HEK293 (cell line): Measurements from ENCODE around the gene TPRN.

Source experiments
- GLIS1 ChIP-seq: fragments of 450-650 bp; formaldehyde crosslinking; IDR thresholded peaks from 2 replicates; pipeline ENCODE4 v1.5.1; 2016; ENCODE audit warnings: missing biosample characterization, missing genetic modification characterization
- KLF10 ChIP-seq: fragments of 450-650 bp; IDR thresholded peaks from 2 replicates; pipeline ENCODE4 v1.5.1; 2018; ENCODE audit warnings: missing biosample characterization, mild to moderate bottlenecking, missing genetic modification characterization
- KLF8 ChIP-seq: fragments of 450-650 bp; formaldehyde crosslinking; IDR thresholded peaks from 2 replicates; pipeline ENCODE4 v1.5.1; 2016; ENCODE audit warnings: missing biosample characterization, missing genetic modification characterization
- MEIS1 ChIP-seq: sonication (generic); formaldehyde crosslinking; IDR thresholded peaks from 2 replicates; pipeline ENCODE4 v1.8.1; 2022; ENCODE audit warnings: missing genetic modification reagents, mild to moderate bottlenecking, borderline replicate concordance
- MZF1 ChIP-seq: fragments of 450-650 bp; formaldehyde crosslinking; IDR thresholded peaks from 2 replicates; pipeline ENCODE4 v1.5.1; 2017; ENCODE audit warnings: missing biosample characterization, missing genetic modification characterization, borderline replicate concordance
- OVOL3 ChIP-seq: fragments of 450-650 bp; formaldehyde crosslinking; IDR thresholded peaks from 2 replicates; pipeline ENCODE4 v1.5.1; 2016; ENCODE audit warnings: missing biosample characterization, missing genetic modification characterization
- SCRT1 ChIP-seq: fragments of 450-650 bp; formaldehyde crosslinking; IDR thresholded peaks from 2 replicates; pipeline ENCODE4 v1.5.1; 2016; ENCODE audit warnings: missing biosample characterization, missing genetic modification characterization, borderline replicate concordance
- WT1 ChIP-seq: fragments of 450-650 bp; formaldehyde crosslinking; IDR thresholded peaks from 2 replicates; pipeline ENCODE4 v1.5.1; 2016; ENCODE audit warnings: missing biosample characterization, missing genetic modification characterization
- ZNF140 ChIP-seq: fragments of 450-650 bp; formaldehyde crosslinking; IDR thresholded peaks from 2 replicates; pipeline ENCODE4 v1.5.1; 2016; ENCODE audit warnings: missing biosample characterization, missing genetic modification characterization
- ZNF266 ChIP-seq: fragments of 450-650 bp; formaldehyde crosslinking; IDR thresholded peaks from 2 replicates; pipeline ENCODE4 v1.5.1; 2016; ENCODE audit warnings: missing biosample characterization, missing genetic modification characterization, low read depth
- ZNF274 ChIP-seq, 2 experiments: fragments of 200-500 bp in 1 of 2; fragments of 450-650 bp in 1 of 2; sonication (Bioruptor generic) in 1 of 2; formaldehyde crosslinking in 1 of 2; IDR thresholded peaks; 2 replicates each; pipeline versions ENCODE4 v1.5.1 to v1.6.1; 2014 to 2016; ENCODE audit warnings: borderline replicate concordance in 1 of 2, inconsistent platforms in 1 of 2, low read length in 1 of 2, missing biosample characterization in 1 of 2, missing genetic modification characterization in 1 of 2
- ZNF311 ChIP-seq: fragments of 450-650 bp; formaldehyde crosslinking; IDR thresholded peaks from 2 replicates; pipeline ENCODE4 v1.5.1; 2017; ENCODE audit warnings: missing biosample characterization, missing genetic modification characterization, borderline replicate concordance
- ZNF341 ChIP-seq: fragments of 450-650 bp; formaldehyde crosslinking; IDR thresholded peaks from 2 replicates; pipeline ENCODE4; 2016; ENCODE audit warnings: low read depth, missing biosample characterization, missing genetic modification characterization
- ZNF404 ChIP-seq: fragments of 450-650 bp; formaldehyde crosslinking; IDR thresholded peaks from 2 replicates; pipeline ENCODE4 v1.5.1; 2017; ENCODE audit warnings: missing biosample characterization, missing genetic modification characterization
- ZNF624 ChIP-seq: fragments of 450-650 bp; formaldehyde crosslinking; IDR thresholded peaks from 2 replicates; pipeline ENCODE4 v1.5.1; 2017; ENCODE audit warnings: missing biosample characterization, missing genetic modification characterization
- ZNF629 ChIP-seq: fragments of 450-650 bp; formaldehyde crosslinking; IDR thresholded peaks from 2 replicates; pipeline ENCODE4 v1.5.1; 2017; ENCODE audit warnings: missing biosample characterization, missing genetic modification characterization
- ZNF660 ChIP-seq: fragments of 450-650 bp; IDR thresholded peaks from 2 replicates; pipeline ENCODE4 v1.5.1; 2018; ENCODE audit warnings: missing biosample characterization, mild to moderate bottlenecking, missing genetic modification characterization
- ZNF768 ChIP-seq: fragments of 450-650 bp; formaldehyde crosslinking; IDR thresholded peaks from 2 replicates; pipeline ENCODE4 v1.5.1; 2018; ENCODE audit warnings: missing biosample characterization, mild to moderate bottlenecking, missing genetic modification characterization
- ZNF843 ChIP-seq: fragments of 450-650 bp; formaldehyde crosslinking; IDR thresholded peaks from 2 replicates; pipeline ENCODE4 v1.5.1; 2016; ENCODE audit warnings: missing biosample characterization, missing genetic modification characterization
- TF ChIP-seq, protein P1 (sequence below): fragments of 450-650 bp; formaldehyde crosslinking; conservative IDR thresholded peaks from 2 replicates; pipeline ENCODE4 v1.5.1; 2016; ENCODE audit warnings: low read depth, missing biosample characterization, missing genetic modification characterization
- TF ChIP-seq, protein P2 (sequence below): fragments of 450-650 bp; formaldehyde crosslinking; IDR thresholded peaks from 2 replicates; pipeline ENCODE4 v1.5.1; 2016; ENCODE audit warnings: missing biosample characterization, missing genetic modification characterization
- TF ChIP-seq, protein P3 (sequence below): fragments of 450-650 bp; formaldehyde crosslinking; IDR thresholded peaks from 2 replicates; pipeline ENCODE4 v1.5.1; 2016; ENCODE audit warnings: missing biosample characterization, missing genetic modification characterization
- TF ChIP-seq, protein P4 (sequence below): fragments of 450-650 bp; formaldehyde crosslinking; IDR thresholded peaks from 2 replicates; pipeline ENCODE4 v1.5.1; 2016; ENCODE audit warnings: missing biosample characterization, missing genetic modification characterization

The TPRN gene

DNA sequence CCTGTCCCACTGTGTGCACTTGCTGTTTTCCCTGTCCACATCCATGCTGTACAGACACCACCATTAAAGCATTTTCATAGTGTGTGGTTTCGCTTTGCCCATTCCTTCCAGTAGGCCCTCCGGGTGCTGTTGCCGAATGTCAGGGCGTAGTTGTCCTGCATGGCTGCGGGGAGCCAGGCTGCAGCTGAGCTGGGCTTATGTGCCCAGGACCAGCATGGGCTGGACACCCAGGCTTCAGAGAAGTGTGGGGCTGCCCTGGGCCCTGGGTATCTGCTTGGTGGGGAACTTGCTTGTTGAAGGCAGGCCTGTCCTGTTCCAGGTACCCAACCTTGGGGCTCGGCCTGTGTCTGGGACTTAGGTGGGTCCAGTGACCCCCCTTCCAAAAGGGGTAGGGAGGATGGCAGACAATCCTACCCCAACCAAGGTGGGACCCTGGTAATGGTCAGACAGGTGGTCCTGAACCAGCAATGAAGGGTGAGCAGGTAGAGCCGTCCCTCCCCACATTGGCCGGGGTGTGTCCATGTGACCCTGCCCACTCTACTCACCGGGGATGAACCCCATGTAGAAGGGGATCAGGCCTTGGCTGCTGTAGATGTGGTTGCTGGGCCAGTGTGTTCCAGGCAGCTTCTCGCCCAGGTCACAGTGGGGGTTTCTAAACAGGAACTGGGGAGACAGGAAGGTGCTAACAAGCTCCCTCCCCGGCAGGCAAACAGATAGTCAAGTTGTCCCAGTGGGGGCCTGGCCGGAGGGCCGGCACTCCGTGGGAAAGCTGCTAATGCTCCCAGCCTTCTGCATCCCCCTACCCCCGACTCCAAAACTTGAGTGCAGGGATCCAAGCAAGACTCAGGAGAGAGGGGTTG lies 43.3 kb upstream of the TPRN start (continued):
- TF ChIP-seq, protein P1, sequence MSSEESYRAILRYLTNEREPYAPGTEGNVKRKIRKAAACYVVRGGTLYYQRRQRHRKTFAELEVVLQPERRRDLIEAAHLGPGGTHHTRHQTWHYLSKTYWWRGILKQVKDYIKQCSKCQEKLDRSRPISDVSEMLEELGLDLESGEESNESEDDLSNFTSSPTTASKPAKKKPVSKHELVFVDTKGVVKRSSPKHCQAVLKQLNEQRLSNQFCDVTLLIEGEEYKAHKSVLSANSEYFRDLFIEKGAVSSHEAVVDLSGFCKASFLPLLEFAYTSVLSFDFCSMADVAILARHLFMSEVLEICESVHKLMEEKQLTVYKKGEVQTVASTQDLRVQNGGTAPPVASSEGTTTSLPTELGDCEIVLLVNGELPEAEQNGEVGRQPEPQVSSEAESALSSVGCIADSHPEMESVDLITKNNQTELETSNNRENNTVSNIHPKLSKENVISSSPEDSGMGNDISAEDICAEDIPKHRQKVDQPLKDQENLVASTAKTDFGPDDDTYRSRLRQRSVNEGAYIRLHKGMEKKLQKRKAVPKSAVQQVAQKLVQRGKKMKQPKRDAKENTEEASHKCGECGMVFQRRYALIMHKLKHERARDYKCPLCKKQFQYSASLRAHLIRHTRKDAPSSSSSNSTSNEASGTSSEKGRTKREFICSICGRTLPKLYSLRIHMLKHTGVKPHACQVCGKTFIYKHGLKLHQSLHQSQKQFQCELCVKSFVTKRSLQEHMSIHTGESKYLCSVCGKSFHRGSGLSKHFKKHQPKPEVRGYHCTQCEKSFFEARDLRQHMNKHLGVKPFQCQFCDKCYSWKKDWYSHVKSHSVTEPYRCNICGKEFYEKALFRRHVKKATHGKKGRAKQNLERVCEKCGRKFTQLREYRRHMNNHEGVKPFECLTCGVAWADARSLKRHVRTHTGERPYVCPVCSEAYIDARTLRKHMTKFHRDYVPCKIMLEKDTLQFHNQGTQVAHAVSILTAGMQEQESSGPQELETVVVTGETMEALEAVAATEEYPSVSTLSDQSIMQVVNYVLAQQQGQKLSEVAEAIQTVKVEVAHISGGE: peak; percentile 76
- TF ChIP-seq KLF10 (tag by site-specific recombination) (0 out of 2 replicates have a peak, but pooled peaks have one; percentile 22), ZNF274 (IDR thresholded peaks at IDR 0.05; ENCODE audit: low read length) (no peak), ZNF274 (tag by site-specific recombination; IDR thresholded peaks at IDR 0.05; ENCODE audit: borderline replicate concordance) (no peak), MEIS1 (CRISPR knock-in tag) (no peak), KLF8 (tag by site-specific recombination) (peak; percentile 55), ZNF624 (tag by site-specific recombination) (no peak), ZNF341 (tag by site-specific recombination) (no peak), GLIS1 (tag by site-specific recombination) (peak; percentile 69), ZNF660 (0 out of 2 replicates have a peak, but pooled peaks have one; percentile 45), SCRT1 (tag by site-specific recombination) (no peak), WT1 (no peak), ZNF843 (tag by site-specific recombination) (no peak), ZNF404 (no peak), ZNF266 (tag by site-specific recombination) (no peak), OVOL3 (tag by site-specific recombination) (no peak), ZNF140 (tag by site-specific recombination) (no peak), ZNF768 (tag by site-specific recombination) (no peak), ZNF629 (tag by site-specific recombination) (no peak), ZNF311 (tag by site-specific recombination) (no peak), MZF1 (tag by site-specific recombination) (no peak)
- TF ChIP-seq, protein P2, sequence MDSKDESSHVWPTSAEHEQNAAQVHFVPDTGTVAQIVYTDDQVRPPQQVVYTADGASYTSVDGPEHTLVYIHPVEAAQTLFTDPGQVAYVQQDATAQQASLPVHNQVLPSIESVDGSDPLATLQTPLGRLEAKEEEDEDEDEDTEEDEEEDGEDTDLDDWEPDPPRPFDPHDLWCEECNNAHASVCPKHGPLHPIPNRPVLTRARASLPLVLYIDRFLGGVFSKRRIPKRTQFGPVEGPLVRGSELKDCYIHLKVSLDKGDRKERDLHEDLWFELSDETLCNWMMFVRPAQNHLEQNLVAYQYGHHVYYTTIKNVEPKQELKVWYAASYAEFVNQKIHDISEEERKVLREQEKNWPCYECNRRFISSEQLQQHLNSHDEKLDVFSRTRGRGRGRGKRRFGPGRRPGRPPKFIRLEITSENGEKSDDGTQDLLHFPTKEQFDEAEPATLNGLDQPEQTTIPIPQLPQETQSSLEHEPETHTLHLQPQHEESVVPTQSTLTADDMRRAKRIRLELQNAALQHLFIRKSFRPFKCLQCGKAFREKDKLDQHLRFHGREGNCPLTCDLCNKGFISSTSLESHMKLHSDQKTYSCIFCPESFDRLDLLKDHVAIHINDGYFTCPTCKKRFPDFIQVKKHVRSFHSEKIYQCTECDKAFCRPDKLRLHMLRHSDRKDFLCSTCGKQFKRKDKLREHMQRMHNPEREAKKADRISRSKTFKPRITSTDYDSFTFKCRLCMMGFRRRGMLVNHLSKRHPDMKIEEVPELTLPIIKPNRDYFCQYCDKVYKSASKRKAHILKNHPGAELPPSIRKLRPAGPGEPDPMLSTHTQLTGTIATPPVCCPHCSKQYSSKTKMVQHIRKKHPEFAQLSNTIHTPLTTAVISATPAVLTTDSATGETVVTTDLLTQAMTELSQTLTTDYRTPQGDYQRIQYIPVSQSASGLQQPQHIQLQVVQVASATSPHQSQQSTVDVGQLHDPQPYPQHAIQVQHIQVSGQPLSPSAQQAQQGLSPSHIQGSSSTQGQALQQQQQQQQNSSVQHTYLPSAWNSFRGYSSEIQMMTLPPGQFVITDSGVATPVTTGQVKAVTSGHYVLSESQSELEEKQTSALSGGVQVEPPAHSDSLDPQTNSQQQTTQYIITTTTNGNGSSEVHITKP (tag by site-specific recombination): no peak
- TF ChIP-seq, protein P3, sequence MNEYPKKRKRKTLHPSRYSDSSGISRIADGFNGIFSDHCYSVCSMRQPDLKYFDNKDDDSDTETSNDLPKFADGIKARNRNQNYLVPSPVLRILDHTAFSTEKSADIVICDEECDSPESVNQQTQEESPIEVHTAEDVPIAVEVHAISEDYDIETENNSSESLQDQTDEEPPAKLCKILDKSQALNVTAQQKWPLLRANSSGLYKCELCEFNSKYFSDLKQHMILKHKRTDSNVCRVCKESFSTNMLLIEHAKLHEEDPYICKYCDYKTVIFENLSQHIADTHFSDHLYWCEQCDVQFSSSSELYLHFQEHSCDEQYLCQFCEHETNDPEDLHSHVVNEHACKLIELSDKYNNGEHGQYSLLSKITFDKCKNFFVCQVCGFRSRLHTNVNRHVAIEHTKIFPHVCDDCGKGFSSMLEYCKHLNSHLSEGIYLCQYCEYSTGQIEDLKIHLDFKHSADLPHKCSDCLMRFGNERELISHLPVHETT (tag by site-specific recombination): no peak
- TF ChIP-seq, protein P4, sequence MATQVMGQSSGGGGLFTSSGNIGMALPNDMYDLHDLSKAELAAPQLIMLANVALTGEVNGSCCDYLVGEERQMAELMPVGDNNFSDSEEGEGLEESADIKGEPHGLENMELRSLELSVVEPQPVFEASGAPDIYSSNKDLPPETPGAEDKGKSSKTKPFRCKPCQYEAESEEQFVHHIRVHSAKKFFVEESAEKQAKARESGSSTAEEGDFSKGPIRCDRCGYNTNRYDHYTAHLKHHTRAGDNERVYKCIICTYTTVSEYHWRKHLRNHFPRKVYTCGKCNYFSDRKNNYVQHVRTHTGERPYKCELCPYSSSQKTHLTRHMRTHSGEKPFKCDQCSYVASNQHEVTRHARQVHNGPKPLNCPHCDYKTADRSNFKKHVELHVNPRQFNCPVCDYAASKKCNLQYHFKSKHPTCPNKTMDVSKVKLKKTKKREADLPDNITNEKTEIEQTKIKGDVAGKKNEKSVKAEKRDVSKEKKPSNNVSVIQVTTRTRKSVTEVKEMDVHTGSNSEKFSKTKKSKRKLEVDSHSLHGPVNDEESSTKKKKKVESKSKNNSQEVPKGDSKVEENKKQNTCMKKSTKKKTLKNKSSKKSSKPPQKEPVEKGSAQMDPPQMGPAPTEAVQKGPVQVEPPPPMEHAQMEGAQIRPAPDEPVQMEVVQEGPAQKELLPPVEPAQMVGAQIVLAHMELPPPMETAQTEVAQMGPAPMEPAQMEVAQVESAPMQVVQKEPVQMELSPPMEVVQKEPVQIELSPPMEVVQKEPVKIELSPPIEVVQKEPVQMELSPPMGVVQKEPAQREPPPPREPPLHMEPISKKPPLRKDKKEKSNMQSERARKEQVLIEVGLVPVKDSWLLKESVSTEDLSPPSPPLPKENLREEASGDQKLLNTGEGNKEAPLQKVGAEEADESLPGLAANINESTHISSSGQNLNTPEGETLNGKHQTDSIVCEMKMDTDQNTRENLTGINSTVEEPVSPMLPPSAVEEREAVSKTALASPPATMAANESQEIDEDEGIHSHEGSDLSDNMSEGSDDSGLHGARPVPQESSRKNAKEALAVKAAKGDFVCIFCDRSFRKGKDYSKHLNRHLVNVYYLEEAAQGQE (tag by site-specific recombination): no peak
